Activated gamma-delta T cell (primary cell): ENCODE data around the gene WDR91.

Source experiments
- DNase-seq: peaks from one replicate; lab custom pipeline; 2025; lab: John Stamatoyannopoulos, UW

The WDR91 gene

GRCh38 chr7:135197906-135198655 is 13.2 kb downstream of the WDR91 start:
- DNase-seq, result no peak

- no peak for DNase-seq
Observed at GRCh38 chr7:135197343-135197742, 14.0 kb downstream of the WDR91 start.

- no peak for DNase-seq
Observed at GRCh38 chr7:135195968-135196629, 15.2 kb downstream of the WDR91 start.

GRCh38 chr7:135195156-135195555 is 16.2 kb downstream of the WDR91 start:
- DNase-seq, result no peak

GRCh38 chr7:135194494-135195095 is 16.7 kb downstream of the WDR91 start:
- DNase-seq, result no peak

GRCh38 chr7:135193615-135194081 is 17.7 kb downstream of the WDR91 start:
- no peak for DNase-seq

- no peak for DNase-seq
Observed at GRCh38 chr7:135192914-135193536, 18.3 kb downstream of the WDR91 start.

- no peak for DNase-seq
Observed at GRCh38 chr7:135190703-135191102, 20.6 kb downstream of the WDR91 start.

GRCh38 chr7:135189961-135190360 is 21.4 kb downstream of the WDR91 start:
- DNase-seq, result no peak

- no peak for DNase-seq
Observed at GRCh38 chr7:135189221-135189662, 22.1 kb downstream of the WDR91 start.

- DNase-seq, result no peak
Observed at GRCh38 chr7:135188298-135188984, 22.9 kb downstream of the WDR91 start.

- DNase-seq, result no peak
Observed at GRCh38 chr7:135186841-135187253, 24.5 kb downstream of the WDR91 start.

GRCh38 chr7:135186261-135186540 is 25.1 kb downstream of the WDR91 start:
- no peak for DNase-seq

- no peak for DNase-seq
Observed at GRCh38 chr7:135185471-135186260, 25.7 kb downstream of the WDR91 start.

GRCh38 chr7:135184254-135184841 is 27.0 kb downstream of the WDR91 start:
- DNase-seq, result no peak

- no peak for DNase-seq
Observed at GRCh38 chr7:135183478-135183877, 27.8 kb downstream of the WDR91 start.

- no peak for DNase-seq
Observed at GRCh38 chr7:135181929-135182678, 29.2 kb downstream of the WDR91 start.

- no peak for DNase-seq
Observed at GRCh38 chr7:135181261-135181928, 29.9 kb downstream of the WDR91 start.

GRCh38 chr7:135180122-135180521 is 31.2 kb downstream of the WDR91 start:
- no peak for DNase-seq
